K562 (cell line): ENCODE measurements around the gene HNF1B. TPM values are rescaled to one million over a fixed set of nuclear protein-coding genes. Genes with fewer than 3 reads are reported as not detected.

Source experiments
- ATAC-seq: fragments of 200-7000 bp; cut with Tn5 transposase; 3 replicates; pipeline ENCODE4 v1.9.1; 2020; ENCODE audit warnings: moderate library complexity
- BruUV-seq: library from RNA; stranded (reverse); fragments of 400-500 nt; replicated peaks from 2 replicates; lab custom pipeline; 2021; lab: Mats Ljungman, UMichigan
- CTCF ChIA-PET: fragments of 300-600 bp; formaldehyde crosslinking; extraction: SDS; loops from one replicate; lab custom pipeline; 2021; ENCODE audit warnings: low intra/inter-chr PET ratio; lab: Yijun Ruan, JAX
- POLR2A ChIA-PET: fragments of 300-600, 350-650 bp; sonication (Branson Sonifier 250); formaldehyde crosslinking; extraction: SDS; loops from one replicate; lab custom pipeline; 2021; ENCODE audit warnings: antibody characterized with exemption, inconsistent platforms; lab: Yijun Ruan, JAX
- DNase-seq, 4 experiments: peaks; one replicate each; pipeline versions ENCODE4 v3.0.0 to v3.0.0-alpha.2; 2011 to 2018; ENCODE audit warnings: low spot score in 3 of 4, mixed read lengths in 3 of 4; ENCODE audit errors: extremely low read depth in 1 of 4
- FAIRE-seq: peaks from 2 replicates; lab custom pipeline; 2011; peaks lifted over from hg19 to GRCh38; lab: Jason Lieb, UNC
- H2AFZ ChIP-seq: 2 replicates; pipeline ENCODE4 v1.6.0; 2011; ENCODE audit warnings: low read depth, low read length, control low read depth, inconsistent platforms
- H3K27ac ChIP-seq: fragments of 200-600 bp; 3 replicates; pipeline ENCODE4 v1.8.0; 2011; ENCODE audit warnings: low read depth, mild to moderate bottlenecking, control low read depth, inconsistent platforms, low read length, moderate library complexity, mixed read lengths; ENCODE audit errors: extremely low read depth
- H3K27me3 ChIP-seq, 2 experiments: fragments of 300-600 bp in 1 of 2; 2 replicates in 1 of 2; 3 replicates in 1 of 2; pipeline versions ENCODE4 v1.6.0 to v1.8.0; 2011; ENCODE audit warnings: inconsistent platforms in 2 of 2, low read length in 2 of 2, mild to moderate bottlenecking in 1 of 2, mixed read lengths in 1 of 2, moderate library complexity in 1 of 2; ENCODE audit not compliant: control insufficient read depth in 2 of 2, insufficient read depth in 2 of 2
- H3K36me3 ChIP-seq: fragments of 300-600 bp; 3 replicates; pipeline ENCODE4 v1.8.0; 2011; ENCODE audit warnings: mild to moderate bottlenecking, low read length, inconsistent platforms; ENCODE audit not compliant: control insufficient read depth, insufficient read depth
- H3K4me1 ChIP-seq, 2 experiments: fragments of 200-600 bp in 1 of 2; replicated peaks in 1 of 2; 2 replicates in 1 of 2; 3 replicates in 1 of 2; pipeline versions ENCODE4 v1.5.1 to v1.8.0; 2011; ENCODE audit warnings: inconsistent platforms in 2 of 2, low read length in 2 of 2, mild to moderate bottlenecking in 1 of 2, mixed read lengths in 1 of 2, moderate library complexity in 1 of 2; ENCODE audit not compliant: control insufficient read depth in 2 of 2, insufficient read depth in 2 of 2
- H3K4me2 ChIP-seq: 2 replicates; pipeline ENCODE4 v1.6.1; 2011; ENCODE audit warnings: low read length, control low read depth, inconsistent platforms, mixed read lengths; ENCODE audit not compliant: insufficient read depth
- H3K4me3 ChIP-seq: fragments of 200-600 bp; sonication (generic), shearing (Covaris generic); 2 replicates; pipeline ENCODE4 v1.5.1; 2016; ENCODE audit warnings: control low read depth, inconsistent platforms
- H3K79me2 ChIP-seq: fragments of 200-600 bp; 3 replicates; pipeline ENCODE4 v1.8.0; 2011; ENCODE audit warnings: low read length, inconsistent platforms; ENCODE audit not compliant: control insufficient read depth, insufficient read depth
- H3K9ac ChIP-seq, 2 experiments: 2 replicates each; pipeline versions ENCODE4 v1.6.0 to v1.6.1; 2011; ENCODE audit warnings: low read depth in 2 of 2, low read length in 2 of 2, control low read depth in 1 of 2, inconsistent platforms in 1 of 2, mild to moderate bottlenecking in 1 of 2, mixed read lengths in 1 of 2; ENCODE audit not compliant: insufficient read depth in 1 of 2
- H3K9me1 ChIP-seq: one replicate; pipeline ENCODE4 v1.6.0; 2011; ENCODE audit warnings: inconsistent platforms, mild to moderate bottlenecking, low read length, moderate library complexity; ENCODE audit not compliant: control insufficient read depth, insufficient read depth
- H3K9me3 ChIP-seq: replicated peaks from 2 replicates; pipeline ENCODE4 v1.5.1; 2011; ENCODE audit warnings: low read depth, low read length, inconsistent platforms; ENCODE audit not compliant: control insufficient read depth, insufficient read depth
- H4K20me1 ChIP-seq: replicated peaks from 2 replicates; pipeline ENCODE4 v1.6.1; 2011; ENCODE audit warnings: low read length, inconsistent platforms, mixed read lengths; ENCODE audit not compliant: control insufficient read depth, insufficient read depth
- BRF1 ChIP-seq: IDR thresholded peaks from 3 replicates; pipeline ENCODE4 v1.6.1; 2011; ENCODE audit warnings: borderline replicate concordance, mild to moderate bottlenecking; ENCODE audit not compliant: insufficient read length; ENCODE audit errors: extremely low read depth
- KLF6 ChIP-seq: fragments of 250-450 bp; sonication (Bioruptor Pico); IDR thresholded peaks from 2 replicates; pipeline ENCODE4 v1.4.0; 2020; ENCODE audit warnings: mild to moderate bottlenecking, moderate library complexity, borderline replicate concordance
- PYGO2 ChIP-seq: fragments of 450-650 bp; IDR thresholded peaks from 2 replicates; pipeline ENCODE4 v1.6.1; 2016; ENCODE audit warnings: mild to moderate bottlenecking, missing genetic modification characterization, moderate library complexity, missing compliant biosample characterization
- SPI1 ChIP-seq: IDR thresholded peaks from 2 replicates; pipeline ENCODE4 v1.6.1; 2011; ENCODE audit warnings: low read depth, low read length, control low read depth, borderline replicate concordance
- SRSF7 ChIP-seq: fragments of 200-400 bp; formaldehyde crosslinking; optimal IDR thresholded peaks from 2 replicates; pipeline ENCODE3; 2017; ENCODE audit warnings: mild to moderate bottlenecking, low read depth, low read length
- WGBS: fragments of 100-300 bp; shearing (Covaris generic); methylation state at CpG from one replicate; pipeline ENCODE4 v1.1.6; 2016; ENCODE audit warnings: low coverage, mixed read lengths; ENCODE audit not compliant: insufficient coverage; ENCODE audit errors: missing lambda C conversion rate; 5-methylcytosine and 5-hydroxymethylcytosine counted together
- in situ Hi-C: fragments of 300-500 bp; cut with MboI; formaldehyde crosslinking; loops from 4 replicates; pipeline ENCODE4 v1.15.0; 2018; ENCODE audit warnings: inconsistent platforms, mixed read lengths
- intact Hi-C: fragments of 100-400 bp; cut with micrococcal nuclease; formaldehyde crosslinking; loops from 2 replicates; pipeline ENCODE4 v1.14.2; 2022
- polyA plus RNA-seq, 8 experiments: library from polyadenylated mRNA; depleted of rRNA in 4 of 8; stranded (reverse) in 5 of 8; unstranded in 3 of 8; fragments of >200 nt; fragmentation: Nextera tagmentation in 2 of 8; fragmentation: Illumina TruSeq in 1 of 8; extraction: Ambion mirVana in 2 of 8; extraction: Trizol in 1 of 8; gene quantifications; 2 replicates each; pipeline versions ENCODE4 v1.2.1 to v1.2.3, GENCODE V29; 2011 to 2014; ENCODE audit warnings: inconsistent platforms in 1 of 8, missing spikeins in 1 of 8
- total RNA-seq, 7 experiments: library from RNA; depleted of rRNA in 6 of 7; stranded (reverse); fragments of >200 nt in 6 of 7; fragmentation: Illumina TruSeq in 2 of 7; extraction: Trizol in 2 of 7; gene quantifications; 2 replicates each; pipeline versions ENCODE4 v1.2.1 to v1.2.3, GENCODE V29; 2011 to 2021; ENCODE audit warnings: low replicate concordance in 1 of 7
- TF ChIP-seq, protein P1 (sequence below): fragments of 200-600 bp; sonication (generic); IDR thresholded peaks from one replicate; pipeline ENCODE4 v1.6.1; 2012; ENCODE audit warnings: mild to moderate bottlenecking, low read depth, low read length, inconsistent platforms
- TF ChIP-seq, protein P2 (sequence below): sonication (generic); formaldehyde crosslinking; IDR thresholded peaks from 2 replicates; pipeline ENCODE4 v1.9.0; 2022; ENCODE audit warnings: mild to moderate bottlenecking, missing genetic modification reagents
- TF ChIP-seq, protein P3 (sequence below): IDR thresholded peaks from 2 replicates; pipeline ENCODE4 v1.6.1; 2016; ENCODE audit warnings: missing genetic modification characterization, missing compliant biosample characterization

HNF1B gene
- total and polyA plus RNA-seq, 9 of the 15 experiments (the other 6 are each of a cell fraction or from before 2014, with no cell fraction given), result not detected

DNA sequence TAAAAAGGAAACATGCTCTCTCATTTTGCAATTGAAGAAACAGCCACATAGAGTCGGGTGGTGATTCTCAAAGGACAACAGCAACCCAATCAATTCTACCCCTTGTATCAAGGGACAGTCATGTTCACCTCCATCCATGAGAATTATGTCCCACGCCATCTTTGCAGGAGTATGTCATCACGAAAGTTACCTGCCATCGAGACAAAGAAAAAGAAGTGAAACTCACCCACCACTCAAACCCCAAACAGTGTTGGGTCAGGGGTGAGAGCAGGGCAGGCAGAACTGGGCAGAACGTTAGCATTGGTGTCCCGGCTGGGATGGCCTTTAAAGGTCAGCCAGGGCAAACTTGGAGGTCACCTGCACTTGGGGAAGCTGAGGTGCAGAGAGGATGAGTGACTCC lies 24.2 kb upstream of the HNF1B start:
- no peak overlapping the region for H3K4me2 ChIP-seq
- H3K4me1 ChIP-seq, result no peaks in the 10 kb centered on the region
- 0% methylated on average over 6 of the region's 6 CpGs for WGBS
- no TSS peak for BruUV-seq
- DNase-seq, result no peak
- in situ Hi-C loops (no loop called here), intact Hi-C loops (no loop called here)
- H3K9me3 ChIP-seq, result peaks cover 6% of the 10 kb centered on the region; the same call in 1 of the 2 replicates
- FAIRE-seq, result no peak
- H2AFZ ChIP-seq, result no peak overlapping the region
- TF ChIP-seq PYGO2 (tag) (no peak), SRSF7 (no peak), BRF1 (no peak), KLF6 (no peak), SPI1 (no peak)
- TF ChIP-seq, protein P1, sequence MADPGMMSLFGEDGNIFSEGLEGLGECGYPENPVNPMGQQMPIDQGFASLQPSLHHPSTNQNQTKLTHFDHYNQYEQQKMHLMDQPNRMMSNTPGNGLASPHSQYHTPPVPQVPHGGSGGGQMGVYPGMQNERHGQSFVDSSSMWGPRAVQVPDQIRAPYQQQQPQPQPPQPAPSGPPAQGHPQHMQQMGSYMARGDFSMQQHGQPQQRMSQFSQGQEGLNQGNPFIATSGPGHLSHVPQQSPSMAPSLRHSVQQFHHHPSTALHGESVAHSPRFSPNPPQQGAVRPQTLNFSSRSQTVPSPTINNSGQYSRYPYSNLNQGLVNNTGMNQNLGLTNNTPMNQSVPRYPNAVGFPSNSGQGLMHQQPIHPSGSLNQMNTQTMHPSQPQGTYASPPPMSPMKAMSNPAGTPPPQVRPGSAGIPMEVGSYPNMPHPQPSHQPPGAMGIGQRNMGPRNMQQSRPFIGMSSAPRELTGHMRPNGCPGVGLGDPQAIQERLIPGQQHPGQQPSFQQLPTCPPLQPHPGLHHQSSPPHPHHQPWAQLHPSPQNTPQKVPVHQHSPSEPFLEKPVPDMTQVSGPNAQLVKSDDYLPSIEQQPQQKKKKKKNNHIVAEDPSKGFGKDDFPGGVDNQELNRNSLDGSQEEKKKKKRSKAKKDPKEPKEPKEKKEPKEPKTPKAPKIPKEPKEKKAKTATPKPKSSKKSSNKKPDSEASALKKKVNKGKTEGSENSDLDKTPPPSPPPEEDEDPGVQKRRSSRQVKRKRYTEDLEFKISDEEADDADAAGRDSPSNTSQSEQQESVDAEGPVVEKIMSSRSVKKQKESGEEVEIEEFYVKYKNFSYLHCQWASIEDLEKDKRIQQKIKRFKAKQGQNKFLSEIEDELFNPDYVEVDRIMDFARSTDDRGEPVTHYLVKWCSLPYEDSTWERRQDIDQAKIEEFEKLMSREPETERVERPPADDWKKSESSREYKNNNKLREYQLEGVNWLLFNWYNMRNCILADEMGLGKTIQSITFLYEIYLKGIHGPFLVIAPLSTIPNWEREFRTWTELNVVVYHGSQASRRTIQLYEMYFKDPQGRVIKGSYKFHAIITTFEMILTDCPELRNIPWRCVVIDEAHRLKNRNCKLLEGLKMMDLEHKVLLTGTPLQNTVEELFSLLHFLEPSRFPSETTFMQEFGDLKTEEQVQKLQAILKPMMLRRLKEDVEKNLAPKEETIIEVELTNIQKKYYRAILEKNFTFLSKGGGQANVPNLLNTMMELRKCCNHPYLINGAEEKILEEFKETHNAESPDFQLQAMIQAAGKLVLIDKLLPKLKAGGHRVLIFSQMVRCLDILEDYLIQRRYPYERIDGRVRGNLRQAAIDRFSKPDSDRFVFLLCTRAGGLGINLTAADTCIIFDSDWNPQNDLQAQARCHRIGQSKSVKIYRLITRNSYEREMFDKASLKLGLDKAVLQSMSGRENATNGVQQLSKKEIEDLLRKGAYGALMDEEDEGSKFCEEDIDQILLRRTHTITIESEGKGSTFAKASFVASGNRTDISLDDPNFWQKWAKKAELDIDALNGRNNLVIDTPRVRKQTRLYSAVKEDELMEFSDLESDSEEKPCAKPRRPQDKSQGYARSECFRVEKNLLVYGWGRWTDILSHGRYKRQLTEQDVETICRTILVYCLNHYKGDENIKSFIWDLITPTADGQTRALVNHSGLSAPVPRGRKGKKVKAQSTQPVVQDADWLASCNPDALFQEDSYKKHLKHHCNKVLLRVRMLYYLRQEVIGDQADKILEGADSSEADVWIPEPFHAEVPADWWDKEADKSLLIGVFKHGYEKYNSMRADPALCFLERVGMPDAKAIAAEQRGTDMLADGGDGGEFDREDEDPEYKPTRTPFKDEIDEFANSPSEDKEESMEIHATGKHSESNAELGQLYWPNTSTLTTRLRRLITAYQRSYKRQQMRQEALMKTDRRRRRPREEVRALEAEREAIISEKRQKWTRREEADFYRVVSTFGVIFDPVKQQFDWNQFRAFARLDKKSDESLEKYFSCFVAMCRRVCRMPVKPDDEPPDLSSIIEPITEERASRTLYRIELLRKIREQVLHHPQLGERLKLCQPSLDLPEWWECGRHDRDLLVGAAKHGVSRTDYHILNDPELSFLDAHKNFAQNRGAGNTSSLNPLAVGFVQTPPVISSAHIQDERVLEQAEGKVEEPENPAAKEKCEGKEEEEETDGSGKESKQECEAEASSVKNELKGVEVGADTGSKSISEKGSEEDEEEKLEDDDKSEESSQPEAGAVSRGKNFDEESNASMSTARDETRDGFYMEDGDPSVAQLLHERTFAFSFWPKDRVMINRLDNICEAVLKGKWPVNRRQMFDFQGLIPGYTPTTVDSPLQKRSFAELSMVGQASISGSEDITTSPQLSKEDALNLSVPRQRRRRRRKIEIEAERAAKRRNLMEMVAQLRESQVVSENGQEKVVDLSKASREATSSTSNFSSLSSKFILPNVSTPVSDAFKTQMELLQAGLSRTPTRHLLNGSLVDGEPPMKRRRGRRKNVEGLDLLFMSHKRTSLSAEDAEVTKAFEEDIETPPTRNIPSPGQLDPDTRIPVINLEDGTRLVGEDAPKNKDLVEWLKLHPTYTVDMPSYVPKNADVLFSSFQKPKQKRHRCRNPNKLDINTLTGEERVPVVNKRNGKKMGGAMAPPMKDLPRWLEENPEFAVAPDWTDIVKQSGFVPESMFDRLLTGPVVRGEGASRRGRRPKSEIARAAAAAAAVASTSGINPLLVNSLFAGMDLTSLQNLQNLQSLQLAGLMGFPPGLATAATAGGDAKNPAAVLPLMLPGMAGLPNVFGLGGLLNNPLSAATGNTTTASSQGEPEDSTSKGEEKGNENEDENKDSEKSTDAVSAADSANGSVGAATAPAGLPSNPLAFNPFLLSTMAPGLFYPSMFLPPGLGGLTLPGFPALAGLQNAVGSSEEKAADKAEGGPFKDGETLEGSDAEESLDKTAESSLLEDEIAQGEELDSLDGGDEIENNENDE, result no peak
- TF ChIP-seq, protein P2, sequence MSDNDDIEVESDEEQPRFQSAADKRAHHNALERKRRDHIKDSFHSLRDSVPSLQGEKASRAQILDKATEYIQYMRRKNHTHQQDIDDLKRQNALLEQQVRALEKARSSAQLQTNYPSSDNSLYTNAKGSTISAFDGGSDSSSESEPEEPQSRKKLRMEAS (CRISPR knock-in tag), result no peak
- TF ChIP-seq, protein P3, sequence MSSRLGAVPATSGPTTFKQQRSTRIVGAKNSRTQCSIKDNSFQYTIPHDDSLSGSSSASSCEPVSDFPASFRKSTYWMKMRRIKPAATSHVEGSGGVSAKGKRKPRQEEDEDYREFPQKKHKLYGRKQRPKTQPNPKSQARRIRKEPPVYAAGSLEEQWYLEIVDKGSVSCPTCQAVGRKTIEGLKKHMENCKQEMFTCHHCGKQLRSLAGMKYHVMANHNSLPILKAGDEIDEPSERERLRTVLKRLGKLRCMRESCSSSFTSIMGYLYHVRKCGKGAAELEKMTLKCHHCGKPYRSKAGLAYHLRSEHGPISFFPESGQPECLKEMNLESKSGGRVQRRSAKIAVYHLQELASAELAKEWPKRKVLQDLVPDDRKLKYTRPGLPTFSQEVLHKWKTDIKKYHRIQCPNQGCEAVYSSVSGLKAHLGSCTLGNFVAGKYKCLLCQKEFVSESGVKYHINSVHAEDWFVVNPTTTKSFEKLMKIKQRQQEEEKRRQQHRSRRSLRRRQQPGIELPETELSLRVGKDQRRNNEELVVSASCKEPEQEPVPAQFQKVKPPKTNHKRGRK (tag), result no peak
- no peaks in the 10 kb centered on the region for H3K79me2 ChIP-seq
- no peaks in the 10 kb centered on the region for H4K20me1 ChIP-seq
- ATAC-seq, result no peak
- ChIA-PET CTCF (no interaction called here), POLR2A (no interaction called here)
- H3K36me3 ChIP-seq, result no peaks in the 10 kb centered on the region
- peaks cover 3 to 24% of the 10 kb centered on the region in 2 experiments; a peak in 4 of 5 replicates for H3K27me3 ChIP-seq
- H3K9ac ChIP-seq, result no peak overlapping the region
- no peak overlapping the region for H3K27ac ChIP-seq
- H3K9me1 ChIP-seq, result no peaks in the 10 kb centered on the region
- H3K4me3 ChIP-seq, result no peak overlapping the region
